Measurements from ENCODE around the gene TAF4.

The TAF4 gene

DNA sequence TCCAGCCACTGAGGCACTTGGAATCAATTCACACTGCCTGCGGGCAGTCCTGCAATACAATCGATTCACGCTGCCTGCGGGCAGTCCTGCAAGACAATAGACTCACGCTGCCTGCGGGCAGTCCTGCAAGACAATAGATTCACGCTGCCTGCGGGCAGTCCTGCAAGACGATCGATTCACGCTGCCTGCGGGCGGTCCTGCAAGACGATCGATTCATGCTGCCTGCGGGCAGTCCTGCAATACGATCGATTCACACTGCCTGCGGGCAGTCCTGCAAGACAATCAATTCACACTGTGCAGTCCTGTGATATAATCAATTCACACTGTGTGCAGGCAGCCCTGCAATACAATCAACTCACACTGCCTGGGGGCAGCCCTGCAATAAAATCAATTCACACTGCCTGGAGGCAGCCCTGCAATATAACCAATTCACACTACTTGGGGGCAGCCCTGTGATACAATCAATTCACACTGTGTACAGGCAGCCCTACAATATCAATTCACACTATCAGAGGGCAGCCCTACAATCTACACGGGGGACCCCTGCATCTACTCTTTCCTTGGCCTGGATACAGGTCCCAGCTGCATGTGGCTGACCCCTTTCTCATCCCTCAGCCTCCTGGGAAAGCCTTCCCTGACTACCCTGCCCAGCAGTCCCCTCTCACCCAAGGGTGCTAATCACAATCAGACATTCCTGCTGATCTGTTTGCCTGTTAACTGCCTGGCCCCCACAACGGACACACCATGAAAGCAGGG is 10.4 kb downstream of the TAF4 start:
- no peak for FAIRE-seq

DNA sequence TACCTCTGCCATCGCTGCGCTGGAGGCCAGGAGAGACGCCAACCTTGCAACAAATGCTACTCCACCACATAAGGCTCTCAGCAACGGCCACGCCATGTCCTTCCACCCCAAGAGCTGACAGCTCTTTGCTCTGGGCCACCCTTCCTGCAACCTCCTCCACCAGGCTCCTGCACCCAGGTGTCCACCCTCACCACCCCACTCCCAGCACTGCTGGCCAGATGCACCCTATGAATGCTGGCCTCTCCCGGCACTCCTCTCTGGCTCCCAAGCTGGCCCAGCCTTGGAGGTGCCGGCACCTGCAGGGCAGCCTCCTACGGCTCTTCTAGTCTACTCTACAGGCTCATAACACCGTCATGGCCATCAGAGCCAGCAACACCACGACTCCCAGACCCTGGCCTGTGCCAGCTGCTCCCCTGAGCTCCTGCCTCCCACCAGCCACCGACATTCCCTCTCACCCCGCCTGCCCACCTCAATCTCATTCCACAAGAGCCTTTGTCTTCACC is 11.2 kb downstream of the TAF4 start:
- no peak for FAIRE-seq

DNA sequence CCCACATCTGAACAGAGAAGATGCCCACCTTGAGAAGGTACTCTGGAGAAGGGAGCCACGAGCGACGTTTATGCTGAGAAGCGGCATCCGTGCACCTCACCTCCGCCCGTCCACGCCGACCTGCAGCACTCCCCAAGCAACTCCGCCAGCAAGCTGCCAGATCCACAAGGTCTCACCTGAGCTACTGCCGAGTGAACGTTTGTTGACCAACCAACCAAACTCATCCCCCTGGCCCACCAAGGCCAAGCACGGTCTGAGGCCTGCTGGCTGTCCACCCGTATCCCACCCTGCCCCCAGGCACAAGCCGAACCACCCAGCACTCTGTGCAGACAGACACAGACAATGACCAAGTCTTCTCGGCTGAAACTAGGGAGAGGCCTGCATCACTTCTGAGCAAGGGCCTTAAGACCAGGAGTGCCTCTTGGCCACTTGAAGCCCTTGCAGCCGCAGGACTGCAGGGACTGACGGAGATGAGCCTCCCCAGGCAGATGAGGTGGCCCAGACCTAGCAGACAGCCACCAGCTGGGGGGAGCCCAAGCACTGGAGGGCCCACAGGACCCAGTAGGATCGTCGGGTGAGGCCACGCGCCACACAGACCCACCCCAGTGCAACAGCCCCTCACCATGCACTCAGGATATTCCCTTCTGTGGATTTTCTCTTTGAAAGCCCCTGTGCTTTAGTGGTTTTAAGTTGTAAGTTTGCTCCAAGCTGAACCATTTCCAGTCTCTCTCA is 12.1 kb downstream of the TAF4 start:
- no peak for FAIRE-seq

DNA sequence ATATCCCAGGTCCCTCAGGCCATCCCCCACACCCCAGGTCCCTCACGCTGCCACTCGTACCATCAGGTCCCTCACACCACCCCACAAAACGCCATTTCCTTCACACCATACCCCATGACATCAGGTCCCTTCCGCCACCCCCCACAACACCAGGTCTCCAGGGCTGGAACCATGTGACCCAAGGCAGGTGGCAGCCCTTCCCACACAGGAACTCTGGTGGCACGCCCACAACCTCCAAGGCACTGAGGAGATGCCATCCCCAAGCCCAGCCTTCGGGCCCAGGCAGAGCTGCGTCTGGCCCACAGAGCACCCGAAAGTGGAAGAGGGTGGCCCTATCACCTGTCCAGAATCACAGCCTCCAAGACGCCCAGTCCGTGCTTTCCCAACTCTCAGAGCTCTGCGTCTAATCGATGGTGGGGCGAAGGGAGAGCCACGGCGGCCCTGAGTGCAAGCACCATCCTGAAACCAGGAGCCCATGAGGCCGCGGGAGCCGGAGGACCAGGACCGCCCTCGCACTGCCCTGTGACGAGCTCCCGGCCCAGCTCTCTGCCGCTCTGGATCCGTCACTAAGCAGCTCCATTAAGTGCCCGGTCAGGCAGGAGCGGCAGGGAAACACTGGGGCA is 12.7 kb downstream of the TAF4 start:
- FAIRE-seq = no peak

DNA sequence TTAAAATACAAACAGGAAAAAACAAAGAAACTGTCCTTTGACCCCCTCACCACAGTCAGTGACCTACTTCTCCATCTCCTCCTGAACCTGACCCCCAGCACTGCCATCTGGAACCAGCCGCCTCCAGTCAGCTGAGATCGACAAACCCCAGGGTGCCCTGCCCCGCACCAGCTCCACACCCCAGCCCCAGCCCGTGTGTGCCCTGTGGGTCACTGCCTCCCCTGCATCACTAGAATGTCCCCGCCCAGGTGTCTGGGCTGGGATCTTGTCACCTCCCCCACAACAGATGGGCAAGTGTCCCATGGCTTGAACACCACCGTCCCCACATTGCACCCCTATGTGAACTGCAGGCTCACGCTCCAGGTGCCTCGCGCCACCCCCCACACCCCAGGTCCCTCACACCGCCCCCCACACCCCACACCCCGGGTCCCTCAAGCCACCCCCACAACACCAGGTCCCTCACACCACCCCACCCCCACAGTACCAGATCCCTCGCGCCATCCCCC is 13.3 kb downstream of the TAF4 start:
- FAIRE-seq = no peak

DNA sequence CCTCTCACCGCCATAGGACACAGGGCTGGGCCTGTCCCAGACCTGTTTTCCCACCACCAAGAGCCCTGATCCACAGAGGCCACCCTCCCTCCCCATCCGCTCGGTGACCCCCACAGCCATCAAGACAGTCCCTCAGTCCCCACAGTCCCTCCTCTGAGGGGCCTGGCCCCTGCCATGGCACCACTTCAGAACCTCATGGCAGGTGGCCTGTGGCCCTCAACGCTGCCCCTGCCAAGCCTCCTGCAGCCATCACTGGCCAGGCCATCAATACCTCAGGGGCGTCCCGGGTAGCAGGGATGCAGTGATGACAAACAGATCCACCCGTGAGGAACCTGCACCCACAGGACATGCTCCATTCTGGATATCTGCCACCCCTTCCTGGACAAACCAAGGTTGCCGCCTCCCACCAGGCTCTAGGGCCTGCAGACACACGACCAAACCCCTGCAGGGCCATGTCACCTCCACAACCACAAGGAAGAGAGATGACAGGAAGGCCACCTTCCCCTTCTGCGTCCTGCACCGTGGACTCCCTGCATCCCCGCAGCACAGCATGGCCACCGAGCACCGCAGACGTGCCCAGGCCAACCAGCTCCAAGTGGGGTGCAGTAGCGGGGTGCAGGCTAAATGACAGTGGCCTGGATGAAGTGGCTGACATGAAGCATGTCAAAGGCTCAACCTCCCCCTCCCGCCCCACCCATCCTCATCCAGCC is 14.0 kb downstream of the TAF4 start:
- no peak for FAIRE-seq

DNA sequence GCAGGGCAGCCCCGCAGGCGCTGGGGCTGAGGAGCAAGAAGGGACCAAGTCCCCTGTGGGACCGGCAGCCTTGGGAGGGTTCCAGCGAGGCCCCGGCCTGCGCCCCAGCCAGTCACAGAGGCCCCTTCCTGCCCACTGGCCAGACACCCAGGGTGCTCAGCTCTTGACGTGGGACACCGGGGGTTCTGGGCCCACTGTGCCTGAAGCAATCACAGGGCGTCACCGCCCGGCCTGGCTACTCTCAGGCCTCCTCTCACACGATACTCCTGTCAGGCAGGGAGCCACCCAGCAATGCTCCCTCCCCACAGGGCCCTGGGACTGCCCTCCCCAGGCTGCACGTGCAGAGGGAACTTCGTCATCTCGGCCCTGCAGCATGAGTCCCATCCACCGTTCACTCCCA is 14.5 kb downstream of the TAF4 start:
- no peak for FAIRE-seq

DNA sequence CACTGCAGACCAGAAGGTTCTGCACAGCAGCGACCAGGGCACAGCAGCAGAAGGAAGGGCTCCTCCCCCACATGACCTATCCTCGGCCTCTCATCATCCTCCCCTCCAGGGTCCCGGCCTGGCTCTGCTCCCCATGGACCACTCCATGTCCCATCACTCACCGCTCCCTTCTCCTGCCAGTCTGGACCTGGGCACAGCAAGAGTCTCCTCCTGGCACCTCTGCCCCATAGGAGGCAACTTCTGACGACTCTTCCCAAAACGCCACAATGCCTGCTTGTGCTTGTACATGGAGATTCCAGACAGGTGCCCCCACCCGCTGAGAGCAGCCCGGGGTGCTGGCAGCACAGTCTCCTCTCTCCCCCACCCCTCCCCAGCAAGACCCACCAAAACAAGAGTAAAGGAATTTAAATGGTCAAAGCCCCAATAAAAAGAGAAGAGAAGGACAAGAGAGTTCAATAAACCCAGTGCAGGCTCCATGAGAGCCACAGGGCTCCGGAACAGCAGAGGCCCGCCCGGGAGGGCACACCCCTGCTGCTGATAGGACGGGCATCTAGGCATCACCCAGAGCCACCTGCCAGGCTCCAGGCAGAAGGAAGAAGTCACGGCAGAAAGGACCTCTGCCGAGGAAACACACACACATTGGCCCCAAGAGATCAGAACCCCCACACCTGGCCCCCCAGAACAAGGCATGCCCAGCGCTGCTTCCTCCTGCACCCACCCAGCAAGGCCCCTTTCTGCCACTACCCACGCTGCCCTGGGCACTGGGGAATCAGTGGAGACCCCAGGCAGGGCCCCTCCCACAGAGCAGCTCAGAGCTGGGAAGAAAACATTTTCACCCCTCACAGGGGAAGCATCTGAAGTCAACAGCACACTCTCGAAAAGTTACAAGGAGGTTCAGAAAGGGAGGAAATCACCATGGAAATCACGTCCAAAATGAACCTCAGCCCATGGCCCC is 15.2 kb downstream of the TAF4 start:
- no peak for FAIRE-seq

DNA sequence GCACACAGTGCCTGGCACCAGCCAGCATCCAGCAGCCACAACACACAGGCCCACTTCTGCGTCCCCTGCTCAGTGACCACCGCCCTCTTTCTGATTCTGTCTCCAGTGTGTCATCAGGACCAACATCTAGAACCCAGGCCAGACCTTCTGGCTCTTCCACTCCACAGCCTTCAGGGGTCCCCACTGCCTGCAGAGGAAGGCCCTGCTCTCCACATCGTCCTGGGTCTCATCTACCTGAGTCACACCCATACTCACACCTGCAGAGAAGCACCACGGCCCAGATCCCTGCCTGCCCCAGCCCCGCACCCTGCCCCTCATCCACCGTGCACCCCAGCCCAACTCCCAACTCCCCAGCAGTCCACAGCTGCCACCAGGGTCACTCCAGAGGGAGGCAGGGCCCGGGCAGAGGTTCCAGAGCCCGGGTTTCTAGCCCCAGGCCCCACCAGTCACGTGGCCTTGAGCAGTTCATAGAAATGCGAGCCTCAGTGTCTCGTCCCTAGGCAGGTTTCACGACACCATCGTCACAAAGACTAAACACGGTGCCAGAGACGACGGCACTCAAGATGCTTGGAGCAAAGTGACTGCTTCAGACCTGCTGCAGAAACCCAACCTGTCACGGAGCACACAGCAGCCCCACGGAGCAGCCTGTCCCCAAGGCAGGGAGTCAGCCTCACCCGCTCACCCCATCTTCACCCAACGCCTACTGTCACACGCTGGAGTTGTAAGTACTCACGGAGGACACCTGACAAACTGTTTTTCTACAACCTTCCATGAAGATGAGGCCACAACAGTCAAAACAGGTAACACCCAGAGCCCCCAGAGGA is 16.1 kb downstream of the TAF4 start:
- FAIRE-seq = no peak

DNA sequence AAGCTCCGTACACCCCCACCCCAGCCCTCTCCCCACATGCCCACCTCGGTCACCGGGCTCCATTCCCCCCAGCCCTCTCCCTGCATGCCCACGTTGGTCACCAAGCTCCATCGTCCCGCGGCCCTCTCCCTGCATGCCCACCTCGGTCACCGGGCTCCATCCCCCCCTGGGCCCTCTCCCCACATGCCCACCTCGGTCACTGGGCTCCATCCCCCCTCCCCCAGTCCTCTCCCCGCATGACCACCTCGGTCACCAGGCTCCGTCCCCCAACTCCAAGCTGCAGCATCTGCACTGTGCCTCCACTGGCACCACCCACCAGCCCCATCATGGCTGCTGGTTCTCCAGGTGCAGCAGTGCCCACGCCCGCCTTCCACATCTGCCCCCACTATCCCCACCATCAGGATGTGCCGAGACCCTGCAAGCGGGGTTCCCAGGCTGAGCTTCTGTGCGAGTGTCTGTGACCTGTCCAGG is 16.8 kb downstream of the TAF4 start:
- no peak for FAIRE-seq

DNA sequence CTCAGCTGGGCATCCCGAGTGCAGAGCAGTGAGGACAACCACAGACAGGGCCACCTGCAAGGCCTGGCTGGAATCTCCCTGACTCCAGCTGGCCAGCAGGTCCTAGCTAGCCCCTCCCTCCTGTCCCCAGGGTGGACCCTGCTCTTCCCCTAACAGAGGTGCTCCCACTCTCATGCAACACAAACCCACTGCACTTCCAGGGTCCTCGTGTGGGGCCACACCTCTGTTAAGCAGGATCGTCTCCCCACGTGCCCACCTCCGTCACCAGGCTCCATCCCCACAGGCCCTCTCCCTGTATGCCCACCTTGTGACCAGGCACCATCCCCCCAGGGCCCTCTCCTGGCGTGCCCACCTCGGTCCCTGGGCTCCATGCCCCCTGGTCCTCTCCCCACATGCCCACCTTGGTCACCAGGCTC is 17.3 kb downstream of the TAF4 start:
- FAIRE-seq = no peak

DNA sequence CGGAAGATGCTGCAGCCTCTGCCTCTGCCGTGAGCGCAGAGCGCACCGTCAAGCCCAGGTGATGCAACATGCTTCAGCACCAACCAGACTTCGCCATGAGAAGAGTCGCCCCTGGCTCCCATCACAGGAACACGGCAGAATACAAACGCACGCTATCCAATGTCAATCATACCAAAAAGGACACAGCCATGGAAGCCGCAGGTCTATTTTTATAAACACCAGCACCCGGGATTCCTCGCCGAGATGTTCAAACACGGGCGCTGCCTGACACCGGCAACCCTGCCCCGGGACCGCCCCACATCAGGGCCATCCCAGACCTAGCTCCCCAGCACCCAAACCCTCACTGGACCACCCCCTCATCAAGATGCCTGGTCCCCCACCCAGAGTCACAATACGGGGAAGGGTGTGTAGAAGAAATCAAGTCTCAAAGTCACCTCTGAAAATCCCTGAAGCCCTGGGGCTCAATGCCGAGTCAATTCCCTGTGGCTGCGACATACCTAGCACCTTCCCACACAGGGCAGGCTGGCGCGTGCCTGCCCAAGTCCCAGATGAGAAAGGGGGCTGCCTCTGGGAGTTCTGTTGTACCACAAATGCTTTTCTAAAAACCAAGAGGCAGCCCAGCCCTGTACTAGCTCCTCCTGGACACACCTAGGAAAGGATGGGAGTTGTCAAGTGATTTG is 17.9 kb downstream of the TAF4 start:
- no peak for FAIRE-seq

DNA sequence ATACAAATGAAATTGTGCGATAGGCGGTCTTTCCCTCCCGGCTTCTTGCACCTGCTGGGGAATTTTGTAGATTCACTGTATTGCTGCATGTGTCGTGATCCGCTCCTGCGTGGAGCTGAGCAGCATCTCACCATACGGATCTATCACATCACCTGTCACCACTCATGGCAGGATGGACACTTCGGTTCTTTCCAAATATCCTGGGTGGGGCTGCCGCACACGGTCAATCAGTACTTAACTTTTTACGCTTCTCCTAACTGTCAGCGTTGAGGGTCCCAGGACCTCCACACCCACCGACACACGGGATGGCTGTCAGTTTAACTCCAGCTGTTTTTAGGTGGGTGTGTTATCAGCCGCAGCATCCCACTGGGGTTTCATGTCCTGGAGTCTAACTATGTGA is 19.2 kb downstream of the TAF4 start:
- no peak for FAIRE-seq

DNA sequence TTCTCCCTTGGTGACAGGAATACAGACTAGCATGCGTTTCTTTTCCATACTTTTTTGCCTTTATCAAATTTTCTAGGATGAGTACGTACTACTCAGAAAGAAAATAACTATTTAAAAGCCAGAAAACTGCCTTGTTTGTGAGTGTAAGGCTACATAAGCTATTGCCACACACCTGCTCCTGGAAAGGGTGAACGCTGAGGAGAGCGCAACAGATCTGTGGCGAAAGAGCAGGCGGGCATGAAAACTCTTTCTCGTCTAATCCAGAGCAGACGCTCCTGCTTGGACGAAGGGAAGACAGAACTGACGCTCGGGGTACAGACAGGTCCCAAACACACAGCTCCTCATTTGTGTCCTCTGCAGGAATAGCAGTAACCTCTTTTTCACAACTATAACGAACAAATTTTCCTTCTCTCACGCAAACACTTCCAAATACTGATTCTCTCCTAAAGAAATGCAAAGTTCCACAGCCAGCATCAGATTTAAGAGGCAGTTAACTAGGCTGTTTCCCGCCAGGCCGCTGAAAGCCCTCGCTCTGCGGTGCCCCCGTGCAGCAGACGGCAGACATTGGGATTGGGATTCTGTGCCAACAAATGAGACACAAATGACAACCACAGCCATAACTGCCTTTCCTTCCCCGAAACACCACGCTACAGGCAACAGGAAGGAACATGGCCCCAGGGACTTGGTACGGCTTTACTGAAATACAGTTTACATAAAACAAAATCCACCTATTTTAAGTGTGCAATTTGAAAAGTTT is 20.0 kb downstream of the TAF4 start:
- FAIRE-seq = no peak

DNA sequence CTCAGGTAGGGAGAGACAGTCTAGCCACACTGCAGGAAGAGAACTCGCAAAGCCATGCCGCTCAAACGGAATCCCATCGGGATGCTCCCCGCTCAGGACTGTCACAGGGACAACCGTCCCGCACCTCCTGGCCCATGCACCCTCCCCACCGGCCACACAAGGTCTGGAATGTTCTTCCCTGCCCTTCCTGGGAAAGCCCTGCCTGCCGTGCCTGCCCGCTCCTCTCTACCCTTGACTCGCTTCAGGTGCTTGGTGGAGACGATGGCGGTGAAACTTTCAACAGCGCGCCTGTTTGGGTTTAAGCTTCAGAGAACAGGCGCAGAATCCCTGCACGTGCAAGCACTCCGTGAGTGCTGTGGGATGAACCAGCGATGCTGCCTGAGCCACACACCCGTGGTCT is 20.6 kb downstream of the TAF4 start:
- FAIRE-seq = no peak

DNA sequence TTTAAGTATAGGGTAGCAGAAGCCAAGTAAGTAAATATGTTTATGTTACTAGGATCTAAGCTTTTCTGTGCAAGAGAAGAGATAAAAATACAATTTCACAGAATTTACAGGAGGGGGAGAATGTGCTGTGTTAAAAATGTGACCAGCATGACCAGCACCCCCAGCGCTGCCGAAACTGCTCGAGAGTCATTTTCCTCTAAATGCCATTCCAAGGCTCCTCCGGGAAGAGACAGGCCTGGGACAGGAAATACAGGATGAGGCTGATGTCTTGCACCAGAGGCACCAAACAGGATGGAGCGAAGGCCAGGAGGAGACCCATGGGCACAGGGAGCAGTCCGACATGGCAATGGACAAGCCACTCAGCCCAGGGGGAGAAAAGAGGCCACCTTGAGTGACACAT is 21.1 kb downstream of the TAF4 start:
- no peak for FAIRE-seq

DNA sequence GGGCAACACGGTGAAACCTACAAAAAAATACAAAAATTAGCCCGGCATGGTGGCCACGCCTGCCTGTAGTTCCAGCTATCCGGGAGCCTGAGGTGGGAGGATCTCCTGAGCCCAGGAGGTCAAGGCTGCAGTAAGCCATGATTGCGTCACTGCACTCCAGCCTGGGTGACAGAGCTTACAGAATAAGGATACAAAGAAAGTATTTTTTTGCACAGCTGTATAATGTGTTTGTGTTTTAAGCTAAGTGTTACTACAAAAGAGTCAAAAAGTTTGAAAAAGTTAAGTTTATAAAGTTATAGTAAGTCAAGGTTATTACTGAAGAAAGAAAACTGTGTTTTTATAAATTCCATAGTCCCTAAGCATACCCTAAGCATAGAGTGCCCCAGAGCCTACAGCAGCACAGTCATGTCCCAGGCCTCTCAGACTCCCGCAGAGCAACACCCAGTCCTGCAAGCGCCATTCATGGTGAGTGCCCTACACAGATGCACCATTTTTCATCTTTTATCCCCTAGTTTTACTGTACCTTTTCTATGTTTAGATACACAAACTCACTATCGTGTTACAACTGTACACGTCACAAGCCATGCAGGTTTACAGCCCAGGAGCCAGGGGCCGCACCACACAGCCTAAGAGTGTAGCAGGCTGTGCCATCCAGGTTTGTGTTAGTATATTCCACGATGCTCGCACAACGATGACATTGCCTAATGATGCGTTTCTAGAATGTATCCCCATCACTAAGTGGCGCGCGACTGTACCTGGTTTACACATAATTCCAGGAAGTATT is 22.4 kb downstream of the TAF4 start:
- FAIRE-seq = no peak

DNA sequence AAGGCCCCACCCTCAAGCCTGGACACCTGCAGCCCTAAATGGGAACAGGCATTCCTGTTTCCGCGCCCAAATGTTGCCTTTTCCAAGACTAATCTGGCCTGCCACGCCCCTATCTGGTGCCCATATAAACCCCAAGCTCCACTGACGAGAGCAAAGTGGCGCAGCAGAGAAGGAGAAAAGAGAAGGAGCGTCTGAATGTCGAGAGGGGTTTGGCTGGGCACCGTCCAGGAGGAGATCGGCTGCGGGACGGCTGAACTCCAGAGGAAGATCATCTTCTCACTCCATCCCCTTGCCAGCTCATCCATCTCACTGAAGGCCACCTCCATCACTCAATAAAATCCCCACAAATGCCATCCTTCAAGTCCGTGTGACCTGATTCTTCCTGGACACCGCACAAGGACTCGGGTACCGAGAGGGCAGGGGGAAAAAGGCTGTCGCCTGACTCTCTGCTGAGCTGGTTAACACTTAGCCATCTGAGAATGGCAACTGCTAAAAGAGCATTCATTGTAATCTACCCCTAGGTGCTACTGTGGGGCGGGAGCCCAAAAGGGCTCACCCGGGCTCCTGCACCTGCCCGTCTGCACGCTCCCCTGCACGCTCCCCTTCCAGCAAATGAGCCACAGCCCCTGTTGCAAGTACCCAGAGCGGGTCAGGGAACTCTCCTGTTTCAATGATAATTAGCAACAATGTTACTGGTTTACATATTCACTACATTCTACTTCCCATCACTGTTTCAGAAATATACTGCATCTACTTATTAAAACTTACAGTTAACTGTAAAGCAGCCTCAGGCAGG is 23.5 kb downstream of the TAF4 start:
- FAIRE-seq = no peak
